ENCODE results near the gene NDUFS8.

NDUFS8 gene

GRCh38 chr11:68003846-68004550 lies 26.5 kb upstream of the NDUFS8 start, which contains the start of gene UNC93B1:
TSS of gene UNC93B1 (minus strand) at chr11:68004097. CDS start at chr11:68004043, 54 bp downstream.
- DNase-seq, result peak; percentile 33

- DNase-seq, result no peak
These were observed 25.7 kb upstream of the NDUFS8 start for GRCh38 chr11:68004551-68005335.

- DNase-seq, result no peak
These were observed 23.8 kb upstream of the NDUFS8 start for GRCh38 chr11:68006606-68007166.

- no peak for DNase-seq
These were observed 22.7 kb upstream of the NDUFS8 start for GRCh38 chr11:68007498-68008380.

GRCh38 chr11:68008381-68009337 lies 21.8 kb upstream of the NDUFS8 start:
- DNase-seq, result no peak

GRCh38 chr11:68009391-68010089 lies 20.9 kb upstream of the NDUFS8 start:
- no peak for DNase-seq

- DNase-seq, result no peak
These were observed 20.1 kb upstream of the NDUFS8 start, which contains the start of gene ALDH3B1 for GRCh38 chr11:68010090-68011041. TSS of gene ALDH3B1 (plus strand) at chr11:68010327. CDS start at chr11:68015298, 4,971 bp downstream.

GRCh38 chr11:68011051-68011943 lies 19.2 kb upstream of the NDUFS8 start:
- DNase-seq, result no peak

GRCh38 chr11:68012044-68012842 lies 18.2 kb upstream of the NDUFS8 start:
- DNase-seq, result no peak

GRCh38 chr11:68012843-68013610 lies 17.5 kb upstream of the NDUFS8 start:
- DNase-seq, result no peak

- DNase-seq, result no peak
These were observed 16.8 kb upstream of the NDUFS8 start for GRCh38 chr11:68013611-68014156.

- DNase-seq, result no peak
These were observed 16.1 kb upstream of the NDUFS8 start for GRCh38 chr11:68014157-68014946.

- DNase-seq, result no peak
These were observed 15.5 kb upstream of the NDUFS8 start for GRCh38 chr11:68014947-68015447.

GRCh38 chr11:68015467-68015866 lies 15.0 kb upstream of the NDUFS8 start:
- no peak for DNase-seq

- DNase-seq, result no peak
These were observed 14.1 kb upstream of the NDUFS8 start for GRCh38 chr11:68016161-68016903.

All from NCI-H2227 treated with DMSO at 0.1 percent for 48 hours (cell line).